Mucosa of descending colon (tissue), 3 donors: ENCODE measurements around the gene PIM1. TPM values are rescaled to one million over a fixed set of nuclear protein-coding genes. Genes with fewer than 3 reads are reported as not detected.

Experiments used
- ATAC-seq: fragments of 200-7000 bp; cut with Tn5 transposase; one replicate; pipeline ENCODE4 v1.9.1; 2020; ENCODE audit warnings: mild to moderate bottlenecking, moderate library complexity
- DNase-seq, 3 donors: peaks; one replicate each; pipeline ENCODE4 v3.0.0-alpha.2; 2020
- H3K36me3 ChIP-seq: fragments of 200-600 bp; one replicate; pipeline ENCODE4 v1.8.0; 2021; ENCODE audit warnings: low read depth, mild to moderate bottlenecking
- H3K4me1 ChIP-seq: fragments of 200-600 bp; one replicate; pipeline ENCODE4 v1.8.0; 2021; ENCODE audit warnings: low read depth, mild to moderate bottlenecking
- H3K4me3 ChIP-seq: fragments of 200-600 bp; one replicate; pipeline ENCODE4 v1.8.0; 2021; ENCODE audit warnings: mild to moderate bottlenecking
- H3K9me3 ChIP-seq: fragments of 200-600 bp; one replicate; pipeline ENCODE4 v1.8.0; 2021; ENCODE audit warnings: mild to moderate bottlenecking
- CTCF ChIP-seq: fragments of 200-600 bp; IDR thresholded peaks from one replicate; pipeline ENCODE4 v1.8.0; 2022; ENCODE audit warnings: antibody characterized with exemption, mild to moderate bottlenecking
- intact Hi-C, 2 donors: fragments of 100-400 bp; cut with DNase I in 1 of 2; cut with micrococcal nuclease in 1 of 2; formaldehyde crosslinking; loops; one replicate each; pipeline versions ENCODE4 v1.11.0 to v1.11.1; 2022; cut with DNase I, micrococcal nuclease
- total RNA-seq, 3 donors: library from RNA; stranded (reverse); fragmentation: NEBNext Ultra II Directional in 2 of 3; extraction: Animal tissue kit (Norgen Biotek cat#: 25700) in 2 of 3; gene quantifications; one replicate each; pipeline versions ENCODE4 v1.2.1 to v1.2.4, GENCODE V29; 2021 to 2023
- donor health status: DM: no; HTN: no; CAD: no; lungs with moderate emphysema.
- donor health status: DM: no; HTN: no; CAD: no.
- donor health status: DM: no; HTN: yes; CAD: no.

The PIM1 gene
- total RNA-seq, 3 donors from 2014 or later, result 36.9 to 84.1 (median 56.0) TPM

- intact Hi-C loops, result no loop called here
- peak; percentile 48 for ATAC-seq
- no peak for DNase-seq
Measured at GRCh38 chr6:37135835-37136694, 33.9 kb upstream of the PIM1 start.

GRCh38 chr6:37136821-37137200 is 33.1 kb upstream of the PIM1 start:
- Histone ChIP-seq H3K36me3 (no peaks in the 10 kb centered on the region), H3K4me1 (peaks cover 27% of the 10 kb centered on the region)
- DNase-seq, result no peak

More at GRCh38 chr6:37135835-37136694, 33.9 kb upstream of the PIM1 start:
- Histone ChIP-seq H3K4me1 (peaks cover 31% of the 10 kb centered on the region), H3K9me3 (no peaks in the 10 kb centered on the region), H3K4me3 (no peak overlapping the region), H3K36me3 (no peaks in the 10 kb centered on the region)
- TF ChIP-seq CTCF, result no peak

GRCh38 chr6:37137201-37138090 is 32.5 kb upstream of the PIM1 start:
- H3K4me1 ChIP-seq, result peaks cover 27% of the 10 kb centered on the region
- ATAC-seq (peak; percentile 8), DNase-seq (no peak)
- no peak overlapping the region for H3K4me3 ChIP-seq
- intact Hi-C loops, result no loop called here
- no peaks in the 10 kb centered on the region for H3K36me3 ChIP-seq
- no peak for TF ChIP-seq CTCF
- H3K9me3 ChIP-seq, result no peaks in the 10 kb centered on the region

More at GRCh38 chr6:37136821-37137200, 33.1 kb upstream of the PIM1 start:
- ATAC-seq, result no peak
- no peak overlapping the region for H3K4me3 ChIP-seq
- H3K9me3 ChIP-seq, result no peaks in the 10 kb centered on the region
- no peak for TF ChIP-seq CTCF
- intact Hi-C loops, result no loop called here

- DNase-seq (no peak), ATAC-seq (no peak)
- peaks cover 25% of the 10 kb centered on the region for H3K4me1 ChIP-seq
- H3K9me3 ChIP-seq, result no peaks in the 10 kb centered on the region
- H3K36me3 ChIP-seq, result no peaks in the 10 kb centered on the region
- intact Hi-C loops, result no loop called here
- no peak overlapping the region for H3K4me3 ChIP-seq
- no peak for TF ChIP-seq CTCF
Measured at GRCh38 chr6:37138856-37139229, 31.1 kb upstream of the PIM1 start.

GRCh38 chr6:37139230-37139962 is 30.6 kb upstream of the PIM1 start:
- Histone ChIP-seq H3K9me3 (no peaks in the 10 kb centered on the region), H3K4me3 (no peak overlapping the region), H3K36me3 (no peaks in the 10 kb centered on the region), H3K4me1 (peaks cover 20% of the 10 kb centered on the region)
- intact Hi-C loops, result no loop called here
- no peak for DNase-seq
- ATAC-seq, result no peak
- no peak for TF ChIP-seq CTCF
